OCI-LY3 (cell line): ENCODE results near the gene ADAM10.

Source experiments
- H2AFZ ChIP-seq: fragments of 200-600, 300-600 bp; shearing (Covaris generic); 2 replicates; pipeline ENCODE4 v1.6.0; 2014; ENCODE audit warnings: antibody characterized with exemption, low read depth, low read length
- H3K27ac ChIP-seq: fragments of 200-600, 300-600 bp; sonication (generic); 2 replicates; pipeline ENCODE4 v1.5.1; 2014; ENCODE audit warnings: mild to moderate bottlenecking, low read length, moderate library complexity, mixed read lengths
- H3K27me3 ChIP-seq: fragments of 200-600, 300-600 bp; sonication (generic); 2 replicates; pipeline ENCODE4 v1.6.1; 2014; ENCODE audit warnings: low read depth, low read length, mixed read lengths
- H3K36me3 ChIP-seq: fragments of 200-600, 300-600 bp; sonication (generic); replicated peaks from 2 replicates; pipeline ENCODE3; 2014; ENCODE audit warnings: low read depth, low read length, mixed read lengths
- H3K4me1 ChIP-seq: fragments of 300-600, 200-600 bp; sonication (generic); 2 replicates; pipeline ENCODE4 v1.6.1; 2014; ENCODE audit warnings: low read length, mixed read lengths
- H3K4me2 ChIP-seq: fragments of 200-600, 300-600 bp; sonication (generic); 2 replicates; pipeline ENCODE4 v1.6.1; 2014; ENCODE audit warnings: low read length, mixed read lengths
- H3K4me3 ChIP-seq: fragments of 300-600, 200-600 bp; sonication (generic); 2 replicates; pipeline ENCODE4 v1.5.1; 2014; ENCODE audit warnings: antibody characterized with exemption, mild to moderate bottlenecking, low read length, moderate library complexity
- H3K79me2 ChIP-seq: fragments of 300-600, 200-600 bp; shearing (Covaris generic); 2 replicates; pipeline ENCODE4 v1.6.1; 2014; ENCODE audit warnings: mild to moderate bottlenecking, low read length, mixed read lengths
- H3K9ac ChIP-seq: fragments of 300-600, 200-600 bp; shearing (Covaris generic); 2 replicates; pipeline ENCODE4 v1.6.0; 2014; ENCODE audit warnings: mild to moderate bottlenecking, low read length, moderate library complexity
- H3K9me3 ChIP-seq: fragments of 200-600, 300-600 bp; shearing (Covaris generic); 2 replicates; pipeline ENCODE4 v1.6.1; 2014; ENCODE audit warnings: low read length, mixed read lengths; ENCODE audit not compliant: insufficient read depth
- H4K20me1 ChIP-seq: fragments of 200-600, 300-600 bp; sonication (generic); 2 replicates; pipeline ENCODE4 v1.6.1; 2016; ENCODE audit warnings: low read length, mixed read lengths; ENCODE audit not compliant: insufficient read depth
- CTCF ChIP-seq: fragments of 200-600, 300-600 bp; sonication (generic); IDR thresholded peaks from 2 replicates; pipeline ENCODE4 v1.5.1; 2014; ENCODE audit warnings: antibody characterized with exemption, low read length, low read depth
- EZH2phosphoT487 ChIP-seq: fragments of 200-600 bp; shearing (Covaris generic); IDR thresholded peaks from 2 replicates; pipeline ENCODE4 v1.6.1; 2018; ENCODE audit warnings: antibody characterized with exemption, mixed run types, low read depth

The ADAM10 gene

GRCh38 chr15:58788056-58788710 is 38.7 kb upstream of the ADAM10 start:
- Histone ChIP-seq H3K36me3 (no peaks in the 10 kb centered on the region), H3K9me3 (no peaks in the 10 kb centered on the region), H3K27ac (no peak overlapping the region), H3K9ac (no peak overlapping the region), H3K27me3 (no peaks in the 10 kb centered on the region), H3K4me1 (no peaks in the 10 kb centered on the region), H3K4me3 (no peak overlapping the region), H3K4me2 (no peak overlapping the region), H4K20me1 (no peaks in the 10 kb centered on the region), H2AFZ (no peak overlapping the region), H3K79me2 (no peaks in the 10 kb centered on the region)
- TF ChIP-seq EZH2phosphoT487 (no peak), CTCF (no peak)

GRCh38 chr15:58785355-58785754 is 35.8 kb upstream of the ADAM10 start:
- no peaks in the 10 kb centered on the region for H3K27me3 ChIP-seq
- H3K27ac ChIP-seq = no peak overlapping the region
- H3K9ac ChIP-seq = no peak overlapping the region
- H3K36me3 ChIP-seq = no peaks in the 10 kb centered on the region
- H3K4me1 ChIP-seq = no peaks in the 10 kb centered on the region
- no peaks in the 10 kb centered on the region for H4K20me1 ChIP-seq
- H3K4me2 ChIP-seq = no peak overlapping the region
- H3K9me3 ChIP-seq = no peaks in the 10 kb centered on the region
- H3K79me2 ChIP-seq = no peaks in the 10 kb centered on the region
- H3K4me3 ChIP-seq = no peak overlapping the region
- TF ChIP-seq EZH2phosphoT487 (no peak), CTCF (no peak)
- no peak overlapping the region for H2AFZ ChIP-seq

- H3K79me2 ChIP-seq = no peaks in the 10 kb centered on the region
Measured at GRCh38 chr15:58779554-58779953, 30.0 kb upstream of the ADAM10 start.

GRCh38 chr15:58777107-58777506 is 27.6 kb upstream of the ADAM10 start:
- Histone ChIP-seq H3K4me1 (peaks cover 20% of the 10 kb centered on the region), H4K20me1 (no peaks in the 10 kb centered on the region), H3K27ac (no peak overlapping the region), H3K27me3 (no peaks in the 10 kb centered on the region), H3K9ac (no peak overlapping the region), H3K4me2 (peak overlapping the region; percentile 68), H3K9me3 (no peaks in the 10 kb centered on the region), H3K79me2 (no peaks in the 10 kb centered on the region), H2AFZ (no peak overlapping the region), H3K36me3 (no peaks in the 10 kb centered on the region), H3K4me3 (peak overlapping the region; percentile 49)
- TF ChIP-seq EZH2phosphoT487 (no peak), CTCF (no peak)

More at GRCh38 chr15:58779554-58779953, 30.0 kb upstream of the ADAM10 start:
- no peaks in the 10 kb centered on the region for H3K27me3 ChIP-seq
- H3K4me2 ChIP-seq = no peak overlapping the region
- H3K36me3 ChIP-seq = no peaks in the 10 kb centered on the region
- TF ChIP-seq EZH2phosphoT487 (no peak), CTCF (no peak)
- no peaks in the 10 kb centered on the region for H4K20me1 ChIP-seq
- H3K4me3 ChIP-seq = no peak overlapping the region
- H2AFZ ChIP-seq = no peak overlapping the region
- H3K9ac ChIP-seq = no peak overlapping the region
- no peak overlapping the region for H3K27ac ChIP-seq
- no peaks in the 10 kb centered on the region for H3K9me3 ChIP-seq
- peaks cover 12% of the 10 kb centered on the region for H3K4me1 ChIP-seq
